HG02970 (cell line): ENCODE results near the gene DVL1.
"Not testable (repeated sequence)": the region's sequence is repeated elsewhere in the genome, so short reads cannot be mapped to it uniquely, and the experiment has no call there.

Experiments used
- ATAC-seq: cut with Tn5 transposase; IDR thresholded peaks from one replicate; pipeline ENCODE4 v1.9.1; 2021; ENCODE audit warnings: mild to moderate bottlenecking, moderate library complexity, moderate number of reproducible peaks; ENCODE audit not compliant: unreplicated experiment, low FRiP score

The DVL1 gene

DNA sequence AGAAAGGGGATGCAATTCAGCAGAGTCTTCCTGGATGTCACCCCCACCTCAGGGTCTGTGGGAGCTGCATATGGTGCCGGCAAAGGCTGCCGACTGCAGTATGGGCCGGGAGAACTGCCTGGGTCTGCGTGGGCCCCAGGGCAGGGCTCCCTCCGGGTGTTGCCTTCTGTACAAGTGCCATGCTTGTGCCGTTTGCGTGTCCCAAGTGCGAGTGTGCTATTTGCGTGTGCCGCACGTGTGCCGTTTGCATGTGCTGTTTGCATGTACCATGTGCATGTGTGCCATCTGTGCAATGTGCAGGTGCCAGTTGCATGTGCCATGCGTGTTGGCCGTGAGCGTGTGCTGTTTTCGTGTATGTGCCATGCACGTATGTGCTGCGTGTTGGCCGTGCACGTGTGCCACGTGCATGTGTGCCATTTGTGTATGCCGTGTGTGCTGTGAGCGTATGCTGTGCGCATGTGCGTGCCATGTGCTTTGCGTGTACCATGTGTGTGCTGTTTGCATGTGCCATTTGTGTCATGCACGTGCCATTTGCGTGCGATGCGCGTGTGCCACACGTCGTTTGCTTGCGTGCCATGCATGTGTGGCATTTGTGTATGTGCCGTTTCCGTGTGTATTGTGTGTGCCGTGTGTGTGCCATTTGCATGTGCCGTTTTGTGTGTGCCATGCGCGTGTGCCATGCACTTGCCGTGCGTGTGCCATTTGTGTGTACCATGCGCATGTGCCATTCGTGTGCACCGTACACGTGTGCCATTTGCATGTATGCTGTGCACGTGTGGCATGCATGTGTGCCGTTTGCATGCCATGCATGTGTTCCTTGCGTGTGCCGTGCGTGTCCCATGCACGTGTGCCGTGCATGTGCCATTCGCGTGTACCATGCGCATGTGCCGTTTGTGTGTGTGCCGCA, 19.7 kb downstream of the DVL1 start:
- no peak for ATAC-seq

DNA sequence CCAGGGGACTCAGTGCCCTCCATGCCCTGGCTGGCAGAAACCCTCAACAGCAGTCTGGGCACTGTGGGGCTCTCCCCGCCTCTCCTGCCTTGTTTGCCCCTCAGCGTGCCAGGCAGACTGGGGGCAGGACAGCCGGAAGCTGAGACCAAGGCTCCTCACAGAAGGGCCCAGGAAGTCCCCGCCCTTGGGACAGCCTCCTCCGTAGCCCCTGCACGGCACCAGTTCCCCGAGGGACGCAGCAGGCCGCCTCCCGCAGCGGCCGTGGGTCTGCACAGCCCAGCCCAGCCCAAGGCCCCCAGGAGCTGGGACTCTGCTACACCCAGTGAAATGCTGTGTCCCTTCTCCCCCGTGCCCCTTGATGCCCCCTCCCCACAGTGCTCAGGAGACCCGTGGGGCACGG, 21.0 kb downstream of the DVL1 start:
- ATAC-seq: no peak

DNA sequence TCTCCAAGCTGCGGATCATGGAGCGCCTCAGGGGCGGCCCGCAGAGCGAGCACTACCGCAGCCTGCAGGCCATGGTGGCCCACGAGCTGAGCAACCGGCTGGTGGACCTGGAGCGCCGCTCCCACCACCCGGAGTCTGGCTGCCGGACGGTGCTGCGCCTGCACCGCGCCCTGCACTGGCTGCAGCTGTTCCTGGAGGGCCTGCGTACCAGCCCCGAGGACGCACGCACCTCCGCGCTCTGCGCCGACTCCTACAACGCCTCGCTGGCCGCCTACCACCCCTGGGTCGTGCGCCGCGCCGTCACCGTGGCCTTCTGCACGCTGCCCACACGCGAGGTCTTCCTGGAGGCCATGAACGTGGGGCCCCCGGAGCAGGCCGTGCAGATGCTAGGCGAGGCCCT, 21.9 kb downstream of the DVL1 start:
- no peak for ATAC-seq

DNA sequence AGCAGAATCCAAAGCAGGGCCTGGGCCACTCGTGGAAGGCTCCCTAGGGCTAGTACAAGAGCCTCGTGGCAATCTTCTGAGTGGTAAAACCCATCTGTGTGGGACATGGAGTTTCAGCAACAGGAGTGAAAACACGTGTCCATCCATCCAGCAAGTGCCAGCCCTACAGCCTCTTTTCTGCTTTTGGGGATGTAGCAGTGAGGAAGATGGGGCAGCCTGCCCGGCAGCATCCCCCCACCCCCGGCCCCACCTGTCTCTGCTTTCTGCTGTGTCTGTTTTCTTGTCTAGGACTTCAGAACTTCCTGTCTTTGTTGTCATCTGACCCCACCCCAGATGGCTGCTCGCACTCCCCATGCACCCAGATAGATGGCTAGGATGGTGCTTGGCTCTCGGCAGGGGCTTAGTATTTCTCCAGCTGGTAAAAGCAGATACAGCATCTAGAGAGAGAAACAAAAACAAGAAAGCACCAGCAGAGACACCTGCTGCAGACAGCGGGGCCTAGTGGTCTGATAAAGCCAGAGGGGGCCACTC, 23.1 kb downstream of the DVL1 start:
- no peak for ATAC-seq

DNA sequence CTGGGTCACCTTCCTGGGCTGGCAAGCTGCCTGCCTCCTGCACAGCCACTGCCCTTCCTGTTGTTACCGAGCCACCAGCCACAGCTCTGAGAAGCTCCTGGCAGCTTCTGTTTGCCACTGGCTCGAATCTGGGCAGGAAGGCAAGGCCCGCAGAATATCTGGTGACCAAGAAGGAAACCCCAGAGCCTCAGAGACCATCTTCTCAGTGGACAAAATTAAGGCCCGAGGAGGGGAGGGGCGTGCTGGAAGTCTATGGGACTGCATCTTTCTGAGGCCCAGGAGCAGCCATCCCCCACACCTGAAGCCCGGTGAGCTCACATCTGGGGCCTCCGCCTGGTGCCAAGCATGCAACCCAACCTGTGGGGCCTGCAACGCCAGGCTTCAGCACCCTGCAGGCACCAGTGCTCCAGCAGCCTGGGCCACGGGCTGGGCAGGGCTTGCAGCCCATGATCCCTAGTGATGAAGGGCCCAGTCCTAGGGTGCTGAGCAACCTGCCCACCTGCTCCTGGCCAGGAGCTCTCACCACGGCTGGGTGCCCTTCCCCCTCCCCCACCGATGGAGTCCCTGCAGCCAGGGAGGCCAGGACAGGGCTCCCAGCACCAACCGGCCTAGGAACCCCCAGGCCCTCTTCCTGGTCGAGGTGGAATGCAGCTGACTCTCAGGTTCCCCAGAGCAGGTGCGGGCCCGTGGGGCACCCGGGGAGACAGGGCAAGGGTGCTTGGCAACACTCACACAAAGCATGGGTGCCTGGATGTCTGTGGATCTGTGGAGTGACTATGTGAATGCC, 23.7 kb downstream of the DVL1 start:
- ATAC-seq: no peak

DNA sequence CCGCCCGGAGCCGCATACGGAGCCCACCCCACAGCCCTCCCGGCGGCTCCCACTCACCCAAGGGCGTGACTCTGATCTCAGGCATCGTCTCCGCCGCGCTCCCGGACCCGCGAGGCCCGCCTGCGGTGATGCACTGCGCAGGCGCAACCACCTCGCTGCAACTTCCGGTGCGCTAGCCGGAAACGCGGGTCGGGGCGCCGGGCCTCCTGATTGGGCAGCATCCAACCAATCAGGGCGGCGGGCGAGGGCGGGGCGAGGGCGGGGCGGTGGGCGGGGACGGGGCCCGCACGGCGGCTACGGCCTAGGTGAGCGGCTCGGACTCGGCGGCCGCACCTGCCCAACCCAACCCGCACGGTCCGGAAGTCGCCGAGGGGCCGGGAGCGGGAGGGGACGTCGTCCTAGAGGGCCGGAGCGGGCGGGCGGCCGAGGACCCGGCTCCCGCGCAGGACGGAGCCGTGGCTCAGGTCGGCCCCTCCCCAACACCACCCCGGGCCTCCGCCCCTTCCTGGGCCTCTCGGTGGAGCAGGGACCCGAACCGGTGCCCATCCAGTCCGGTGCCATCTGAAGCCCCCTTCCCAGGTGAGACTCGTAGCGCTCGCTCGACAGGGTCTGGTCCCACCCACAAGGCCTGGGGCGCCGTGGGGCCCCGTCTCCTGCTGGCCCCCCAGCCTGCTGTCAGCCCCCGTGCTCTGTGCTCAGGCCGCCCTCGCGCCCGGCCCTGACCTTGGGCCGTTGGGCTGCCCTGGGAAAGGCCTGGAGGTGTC, 24.5 kb downstream of the DVL1 start, which contains the start of the genes CPTP and INTS11:
CPTP (plus strand) TSS at position 279 of the 764 bp plus-strand sequence. CDS start 2,109 bp downstream, outside the sequence.
INTS11 (minus strand) TSS at position 137 of the 764 bp plus-strand sequence; CDS start at position 85, 52 bp downstream.
- ATAC-seq: peak; percentile 79

DNA sequence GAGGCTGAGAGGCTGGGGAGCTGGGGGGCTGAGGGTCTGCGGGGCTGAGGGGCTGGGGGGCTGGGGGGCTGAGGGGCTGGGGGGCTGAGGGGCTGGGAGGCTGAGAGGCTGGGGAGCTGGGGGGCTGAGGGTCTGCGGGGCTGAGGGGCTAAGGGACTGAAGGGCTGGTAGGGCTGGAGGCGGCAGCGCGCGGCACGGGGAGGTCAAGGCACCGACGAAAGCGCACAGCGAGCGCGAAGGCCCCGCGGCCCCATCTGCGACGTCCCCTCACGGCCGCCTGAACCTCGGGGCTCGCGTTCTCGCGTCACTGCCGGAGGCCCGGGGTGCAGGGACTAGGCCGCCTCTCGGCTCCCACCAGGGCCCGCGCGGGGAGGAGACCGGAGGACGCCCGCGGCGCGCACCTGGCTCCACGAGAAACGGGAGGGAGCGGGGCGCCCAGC, 25.1 kb downstream of the DVL1 start:
- ATAC-seq: peak; percentile 20

DNA sequence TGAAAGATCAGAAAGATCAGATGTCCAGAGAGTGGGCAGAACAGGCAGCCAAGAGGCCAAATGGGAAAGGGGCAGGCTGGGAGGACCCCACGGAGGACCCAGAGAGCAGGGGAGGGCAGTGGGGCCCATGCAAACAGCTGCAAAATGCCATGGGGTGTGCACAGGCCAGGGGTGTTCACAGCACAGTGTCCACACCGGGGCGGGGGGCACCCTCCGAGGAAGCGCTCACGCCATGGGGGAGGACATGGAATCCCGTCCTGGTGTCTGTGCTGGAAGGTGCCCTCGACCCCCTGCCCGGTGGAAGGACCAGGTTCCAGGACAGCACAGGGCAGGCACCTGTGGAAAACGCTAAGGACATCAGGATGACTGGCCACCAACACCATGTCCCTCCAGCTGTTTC, 26.3 kb downstream of the DVL1 start:
- ATAC-seq: no peak

DNA sequence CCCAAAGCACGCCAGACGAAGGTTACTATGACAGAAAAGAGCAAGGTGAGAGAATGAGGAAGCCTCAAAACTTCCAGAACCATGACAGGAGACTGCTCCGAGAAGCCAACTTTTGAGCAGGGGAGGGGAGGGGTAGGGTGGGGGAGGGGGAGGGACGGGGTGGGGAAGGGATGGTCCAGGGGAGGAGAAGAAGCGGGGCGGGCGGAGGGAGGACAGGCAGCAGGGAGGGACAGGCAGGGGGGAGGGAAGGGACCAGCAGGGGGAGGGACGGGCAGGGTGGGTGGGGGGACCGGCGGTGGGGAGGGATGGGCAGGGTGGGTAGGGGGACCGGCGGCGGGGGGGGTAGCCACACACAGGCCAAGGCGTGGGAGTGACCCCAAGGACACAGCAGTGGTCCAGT, 26.8 kb downstream of the DVL1 start:
- no peak for ATAC-seq

DNA sequence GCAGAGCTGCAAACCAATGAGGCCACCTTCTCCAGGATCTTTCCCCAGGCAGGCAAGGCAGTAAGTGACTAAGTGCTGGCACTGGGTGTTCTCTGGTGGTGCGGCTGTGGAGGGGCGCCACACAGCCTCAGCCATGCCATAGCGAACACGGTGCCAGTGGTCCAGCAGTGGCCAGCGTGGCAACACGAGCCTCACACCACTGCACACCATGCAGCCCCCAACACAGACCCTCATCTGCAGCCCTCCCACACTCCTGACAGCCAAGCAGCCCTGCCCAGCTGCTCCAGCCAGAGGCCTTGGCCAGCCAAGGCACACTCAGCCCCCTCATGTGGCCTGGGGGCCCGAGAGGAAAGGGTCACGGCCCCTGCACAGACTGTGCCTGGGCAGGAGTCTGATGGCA, 27.7 kb downstream of the DVL1 start:
- ATAC-seq: no peak

DNA sequence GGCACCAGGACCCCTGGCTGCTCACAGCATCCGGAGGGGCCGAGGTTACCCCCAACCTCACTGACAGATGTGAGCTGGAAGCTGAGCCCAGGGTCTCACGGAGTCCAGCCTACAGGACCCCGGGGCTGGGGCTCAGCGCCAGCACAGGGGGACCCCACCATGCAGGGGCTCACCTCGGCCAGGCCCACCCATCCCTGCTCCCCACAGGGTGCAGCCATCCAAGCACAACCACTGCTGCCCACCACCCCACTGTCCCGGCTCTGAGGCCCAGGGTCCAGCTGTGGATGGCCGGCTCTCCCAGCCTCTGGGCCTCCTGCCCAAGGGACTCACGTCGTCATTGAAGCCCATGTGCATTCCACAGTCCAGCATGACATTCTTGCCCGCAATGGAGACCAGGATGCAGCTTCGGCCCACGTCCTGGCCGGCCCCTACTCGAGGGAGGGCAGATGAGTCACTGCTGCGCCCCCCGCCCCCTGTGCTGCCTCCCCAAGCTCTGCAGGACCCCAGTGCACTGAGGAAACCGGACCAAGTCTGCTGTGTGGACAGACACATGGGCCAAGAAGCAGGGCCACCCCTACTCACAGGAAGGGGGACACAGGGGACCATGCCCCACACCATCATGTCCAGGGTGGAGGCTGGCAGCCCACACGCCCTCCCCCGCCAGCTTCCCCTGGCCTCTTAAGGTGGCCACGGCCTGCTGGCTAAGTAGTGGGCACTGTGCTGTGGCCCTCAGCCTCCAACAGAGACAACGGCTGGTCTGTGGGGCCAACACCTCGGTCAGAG, 28.4 kb downstream of the DVL1 start:
- no peak for ATAC-seq

DNA sequence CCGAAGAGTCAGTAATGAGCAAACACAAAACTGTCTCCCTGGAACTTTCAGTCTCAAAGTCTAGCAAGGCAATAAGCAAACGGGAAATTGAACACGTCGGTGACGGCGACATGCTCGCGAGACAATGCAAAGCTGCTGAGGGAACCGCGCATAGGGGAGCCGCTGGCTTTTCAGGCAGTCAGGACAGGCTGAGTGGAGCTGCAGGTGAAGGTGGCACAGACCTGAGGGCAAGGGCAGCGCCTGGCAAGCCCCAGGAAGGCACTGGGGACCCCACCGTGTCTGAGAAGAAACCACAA, 29.6 kb downstream of the DVL1 start:
- no peak for ATAC-seq

DNA sequence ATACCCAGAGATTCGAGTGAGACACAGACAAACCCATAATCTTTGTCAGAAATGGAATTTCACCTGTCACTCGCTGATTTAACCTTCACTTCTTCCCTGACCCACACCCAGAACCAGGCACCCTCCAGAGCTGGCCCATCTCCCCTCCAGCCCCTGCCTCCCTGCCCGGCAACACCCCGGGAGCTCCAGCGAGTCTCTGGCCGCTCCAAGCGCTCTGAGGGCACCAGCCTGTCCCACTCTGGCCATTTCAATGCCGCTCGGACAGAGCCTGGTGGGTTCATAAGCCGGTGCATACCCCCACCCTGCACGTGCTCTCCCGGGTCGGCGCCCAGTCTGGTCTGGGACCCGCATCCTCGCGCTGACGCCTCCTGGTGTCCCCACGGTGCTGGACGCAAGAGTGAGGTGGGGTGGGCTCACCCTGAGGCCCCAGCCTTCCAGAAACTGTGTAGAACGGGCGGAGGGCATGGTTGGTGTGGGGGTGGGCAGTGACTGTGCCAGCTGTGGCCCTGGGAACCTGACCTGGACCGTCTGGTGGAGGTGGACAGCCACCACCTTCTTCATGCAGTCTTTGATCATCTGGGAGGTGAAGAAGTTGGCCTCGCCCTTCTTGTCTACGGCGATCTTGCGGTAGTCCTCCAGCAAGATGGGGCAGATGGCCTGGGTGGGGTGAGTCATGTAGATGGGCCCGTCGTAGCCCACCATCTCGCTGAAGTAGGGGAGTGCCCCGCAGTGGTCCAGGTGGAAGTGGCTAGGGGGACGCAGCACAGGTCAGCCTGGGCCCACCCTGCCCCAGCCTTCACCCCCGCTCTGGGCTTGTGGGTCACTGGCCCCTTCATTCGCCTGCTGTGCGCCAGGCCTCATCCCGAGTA, 30.2 kb downstream of the DVL1 start:
- ATAC-seq: no peak

DNA sequence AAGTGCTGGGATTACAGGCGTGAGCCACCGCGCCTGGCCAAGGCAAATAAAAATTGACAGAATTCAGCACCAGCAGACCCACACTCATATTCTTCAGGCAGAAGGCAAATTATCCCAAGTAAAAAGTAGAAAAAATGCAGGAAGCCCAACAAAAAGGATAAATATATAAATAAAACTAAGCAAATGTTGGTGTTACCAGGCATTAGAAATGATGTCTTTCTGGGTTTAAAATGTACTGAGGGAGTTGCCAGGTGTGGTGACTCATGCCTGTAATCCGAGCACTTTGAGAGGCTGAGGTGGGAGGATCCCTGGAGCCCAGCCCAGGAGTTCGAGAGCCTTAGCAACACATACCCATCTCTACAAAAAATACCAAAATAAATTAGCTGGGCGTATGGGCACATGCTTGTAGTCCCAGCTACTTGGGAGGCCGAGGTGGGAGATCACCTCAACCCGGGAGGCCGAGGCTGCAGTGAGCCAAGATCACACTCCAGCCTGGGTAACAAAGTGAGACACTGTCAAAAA, 31.0 kb downstream of the DVL1 start:
- ATAC-seq: no peak

DNA sequence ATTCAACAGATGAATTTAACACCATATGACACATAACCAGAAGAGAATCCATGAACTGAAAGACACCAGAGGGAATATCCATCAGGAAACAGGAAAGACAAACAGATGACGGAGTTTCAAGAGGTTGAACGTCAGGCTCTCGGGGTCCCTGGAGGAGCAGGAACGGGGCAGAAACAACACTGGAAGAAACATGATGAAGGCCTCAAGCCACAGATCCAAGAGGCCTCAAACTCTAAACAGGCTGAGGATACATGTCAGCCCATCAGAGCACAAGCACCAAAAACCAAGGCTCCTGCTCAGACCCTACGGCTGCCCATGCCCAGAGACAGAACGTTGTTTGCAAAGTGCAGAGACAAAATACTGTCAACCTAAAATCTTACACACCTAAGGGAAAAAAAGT, 31.8 kb downstream of the DVL1 start:
- no peak for ATAC-seq

DNA sequence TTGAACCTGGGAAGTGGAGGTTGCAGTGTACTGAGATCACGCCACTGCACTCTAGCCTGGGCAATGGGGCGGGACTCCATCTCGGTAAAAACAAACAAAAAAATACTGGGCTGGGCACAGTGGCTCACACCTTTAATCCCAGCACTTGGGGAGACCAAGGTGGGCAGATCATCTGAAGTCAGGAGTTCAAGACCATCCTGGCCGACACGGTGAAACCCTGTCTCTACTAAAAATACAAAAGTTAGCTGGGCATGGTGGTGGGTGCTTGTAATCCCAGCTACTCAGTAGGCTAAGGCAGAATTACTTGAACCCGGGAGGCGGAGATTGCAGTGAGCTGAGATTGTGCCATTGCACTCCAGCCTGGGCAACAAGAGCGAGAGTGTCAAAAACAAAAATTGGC, 33.0 kb downstream of the DVL1 start:
- not testable (repeated sequence) for ATAC-seq

DNA sequence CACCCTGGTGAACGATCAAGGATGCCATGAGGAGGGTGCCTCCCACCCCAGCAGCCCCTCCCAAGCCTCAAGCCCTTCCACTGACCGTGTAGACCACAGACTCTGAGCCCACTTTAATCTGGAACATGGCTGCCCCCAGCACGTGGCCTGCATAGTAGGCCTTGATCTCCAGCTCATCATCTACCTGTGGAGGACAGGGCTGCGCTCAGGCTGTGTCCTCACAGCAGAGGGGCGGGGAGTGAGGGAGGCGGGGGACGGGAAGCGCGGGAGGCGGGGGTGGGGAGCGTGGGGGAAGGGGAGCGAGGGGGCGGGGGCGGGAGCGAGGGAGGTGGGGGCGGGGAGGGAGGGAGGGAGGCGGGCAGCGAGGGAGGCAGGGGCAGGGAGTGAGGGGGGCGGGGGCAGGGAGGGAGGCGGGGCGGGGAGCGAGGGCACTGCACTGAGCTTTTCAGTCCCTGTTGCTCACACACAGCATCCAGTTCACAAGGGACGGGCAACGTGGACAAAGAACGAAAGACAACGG, 33.7 kb downstream of the DVL1 start:
- ATAC-seq: no peak

DNA sequence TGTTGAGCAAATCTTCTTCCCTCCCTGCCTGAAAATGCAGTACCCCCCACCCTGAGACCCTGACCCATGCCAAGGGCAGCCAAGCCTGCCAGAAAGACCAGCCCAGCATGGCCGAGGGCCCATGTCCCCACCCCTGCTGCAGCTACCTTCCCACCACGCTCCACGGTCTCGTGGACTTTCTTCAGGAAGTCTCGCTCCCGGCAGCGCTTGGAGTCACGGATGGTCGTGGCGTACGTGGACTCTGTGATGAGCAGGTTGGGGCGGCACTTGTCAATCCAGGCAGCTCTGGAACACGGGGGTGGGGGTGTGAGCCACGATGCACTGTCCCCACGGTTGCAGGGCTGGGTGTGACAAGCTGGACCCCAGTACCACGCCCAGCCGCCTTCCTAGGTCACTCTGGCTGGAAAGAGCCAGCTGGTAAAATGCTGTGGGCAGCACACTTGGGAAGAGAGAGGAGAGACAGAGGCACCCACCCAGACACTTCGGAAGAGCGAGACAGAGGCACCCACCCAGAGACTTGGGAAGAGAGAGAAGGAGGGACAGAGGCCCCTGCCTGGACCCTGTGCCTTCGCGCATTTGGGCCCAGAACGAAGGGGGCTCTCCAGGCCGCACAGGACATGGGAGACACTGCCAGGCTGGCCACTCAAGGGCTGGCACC, 34.4 kb downstream of the DVL1 start:
- ATAC-seq: no peak
